ENCODE data around the gene ALG6.
A peak's percentile ranks its signal among the peaks of the same experiment; 100 is the strongest.

The ALG6 gene

DNA sequence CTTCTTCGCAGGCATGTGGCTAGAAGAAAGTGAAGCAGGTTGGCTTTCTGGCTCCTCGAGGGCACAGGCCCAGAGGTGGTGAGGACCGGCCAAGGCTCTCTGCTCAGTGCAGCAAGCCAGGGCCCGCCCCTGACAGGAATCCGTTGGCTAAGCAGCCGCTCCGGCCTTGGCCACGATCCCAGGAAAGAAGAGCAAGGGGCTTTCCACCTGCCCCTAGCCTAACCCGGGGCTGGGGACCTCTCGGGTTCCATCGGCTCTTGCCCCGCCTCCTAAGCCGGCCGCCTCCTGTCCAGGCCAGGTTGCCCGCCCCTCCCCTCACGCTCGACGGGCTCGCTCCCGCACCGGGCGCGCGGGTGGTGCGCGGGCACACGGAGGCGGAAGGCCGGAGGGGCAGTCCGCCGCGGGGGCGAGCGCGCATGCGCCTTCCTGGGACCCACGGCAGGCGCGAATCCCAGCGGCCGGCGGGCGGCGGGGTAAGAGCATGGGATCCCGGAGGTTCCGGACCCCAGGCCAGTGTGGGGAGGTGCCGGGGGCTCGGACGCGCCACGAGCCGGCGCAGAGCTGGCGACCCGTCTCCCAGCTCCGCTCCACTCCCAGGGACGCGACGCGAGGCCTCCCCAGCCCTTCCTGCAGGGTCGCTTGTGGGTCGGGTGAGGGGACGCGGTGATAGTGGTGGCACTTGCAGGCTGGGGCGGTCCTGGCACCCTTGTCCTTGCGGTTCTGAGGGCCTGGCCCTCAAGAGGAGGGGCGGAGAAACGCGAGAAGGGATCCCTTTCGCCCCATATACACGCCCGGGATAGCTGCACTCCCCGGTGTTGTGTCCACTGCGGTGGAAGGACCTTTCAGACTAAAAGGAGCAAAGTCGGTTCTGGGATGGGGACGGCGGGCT, at the start of gene ALG6:
ALG6 (plus strand) TSS at position 413 of the 889 bp plus-strand sequence. CDS start 3,351 bp downstream, outside the sequence.
- DNase-seq, result peak; percentile 92

DNA sequence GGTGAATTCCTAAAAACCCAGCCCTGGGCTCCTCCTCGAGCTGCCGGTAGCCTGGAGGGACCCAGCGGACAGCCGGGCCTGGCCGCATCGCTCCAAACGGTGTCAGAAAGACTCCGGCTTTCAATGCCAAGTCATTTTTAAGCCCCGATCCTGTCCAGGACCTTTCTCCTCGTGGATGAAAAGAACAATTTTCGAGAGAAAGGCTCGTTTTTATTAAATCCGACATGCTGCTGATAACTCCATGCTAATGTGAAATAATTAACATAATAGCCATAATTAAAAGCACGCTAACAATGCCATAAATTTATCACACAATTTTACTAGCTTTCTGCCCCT, 49.6 kb upstream of the ALG6 start:
- no peak for DNase-seq

DNA sequence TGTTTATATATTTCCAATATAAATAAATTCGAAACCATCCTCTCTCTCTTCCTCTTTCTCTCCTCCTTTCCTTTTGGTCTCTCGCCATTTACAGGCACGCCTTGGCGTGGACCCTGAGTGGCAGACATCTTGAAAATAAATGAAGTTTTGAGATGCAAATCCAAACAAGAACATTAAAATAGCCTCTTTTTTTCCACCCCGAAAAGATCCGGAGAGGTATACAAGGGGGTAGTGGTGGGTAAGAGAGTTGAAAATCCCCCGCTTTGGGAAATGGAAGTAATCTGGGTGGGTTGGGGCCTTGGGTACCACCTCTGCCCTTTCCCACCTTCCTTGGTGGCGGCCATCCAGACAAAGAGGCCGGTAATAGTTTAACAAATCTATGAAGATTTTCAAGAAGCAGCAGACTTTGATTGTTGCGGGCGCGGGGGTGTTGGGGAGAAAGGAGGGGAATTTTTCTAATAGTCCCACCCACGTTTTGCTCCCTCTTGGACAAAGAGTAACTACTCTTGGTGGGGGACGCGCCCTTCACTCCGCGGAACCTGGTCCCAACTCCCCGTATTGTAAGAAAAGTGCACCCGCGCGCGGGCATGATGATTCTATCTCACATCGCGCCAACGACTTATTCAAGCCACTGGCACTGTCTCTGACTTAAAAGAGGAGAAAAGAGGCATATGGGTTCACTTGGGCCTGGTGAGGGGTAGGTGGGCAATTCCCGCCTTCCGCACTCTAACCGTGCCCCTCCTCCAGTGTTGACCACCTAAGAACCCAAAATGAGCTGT, 49.0 kb upstream of the ALG6 start:
- no peak for DNase-seq

DNA sequence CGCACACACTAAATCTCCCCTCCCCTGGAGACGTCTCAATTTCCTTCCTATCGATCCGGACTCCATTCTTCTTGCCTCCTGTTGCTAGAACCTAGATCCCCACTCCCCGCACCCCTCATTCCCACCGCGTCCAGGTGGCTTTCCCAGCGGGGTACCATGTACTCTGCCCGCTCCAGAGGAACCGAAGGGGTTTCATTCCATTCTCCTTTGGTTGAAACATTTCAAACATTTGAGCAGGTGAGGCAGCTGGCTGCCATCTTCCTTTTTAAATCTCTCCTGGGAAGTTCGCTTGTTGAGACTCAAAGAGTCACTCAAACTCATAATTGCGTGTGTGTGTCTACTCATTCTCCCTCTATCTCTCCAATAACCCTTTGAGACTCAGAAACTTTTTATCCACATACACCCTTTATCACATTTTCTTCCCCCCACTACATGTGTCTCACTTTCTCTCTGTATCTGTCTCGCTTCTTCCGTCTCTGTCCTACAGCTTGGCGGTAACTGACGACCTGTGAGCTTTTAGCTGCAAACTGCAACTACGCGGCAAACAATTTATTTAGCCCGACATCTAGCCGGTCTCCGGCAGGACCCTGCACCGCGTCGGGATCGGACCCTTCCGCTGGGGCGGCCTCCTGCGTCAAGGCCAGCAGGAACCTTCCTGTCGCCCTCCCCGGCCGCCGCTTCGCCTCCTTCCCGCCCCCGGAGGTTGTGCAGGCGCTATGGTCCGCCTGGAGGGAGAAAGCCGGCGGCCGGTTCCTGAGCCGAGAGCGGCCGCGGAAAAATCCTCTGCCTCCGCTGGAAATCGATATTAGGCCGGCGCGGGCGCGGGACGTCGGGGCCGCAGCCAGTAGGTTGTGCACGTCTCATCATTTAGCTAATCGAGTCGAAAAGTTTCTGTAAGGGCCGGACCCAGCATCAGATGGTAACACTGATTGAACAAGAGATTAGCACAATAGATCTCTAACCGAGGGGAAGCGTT, 48.1 kb upstream of the ALG6 start:
- no peak for DNase-seq

DNA sequence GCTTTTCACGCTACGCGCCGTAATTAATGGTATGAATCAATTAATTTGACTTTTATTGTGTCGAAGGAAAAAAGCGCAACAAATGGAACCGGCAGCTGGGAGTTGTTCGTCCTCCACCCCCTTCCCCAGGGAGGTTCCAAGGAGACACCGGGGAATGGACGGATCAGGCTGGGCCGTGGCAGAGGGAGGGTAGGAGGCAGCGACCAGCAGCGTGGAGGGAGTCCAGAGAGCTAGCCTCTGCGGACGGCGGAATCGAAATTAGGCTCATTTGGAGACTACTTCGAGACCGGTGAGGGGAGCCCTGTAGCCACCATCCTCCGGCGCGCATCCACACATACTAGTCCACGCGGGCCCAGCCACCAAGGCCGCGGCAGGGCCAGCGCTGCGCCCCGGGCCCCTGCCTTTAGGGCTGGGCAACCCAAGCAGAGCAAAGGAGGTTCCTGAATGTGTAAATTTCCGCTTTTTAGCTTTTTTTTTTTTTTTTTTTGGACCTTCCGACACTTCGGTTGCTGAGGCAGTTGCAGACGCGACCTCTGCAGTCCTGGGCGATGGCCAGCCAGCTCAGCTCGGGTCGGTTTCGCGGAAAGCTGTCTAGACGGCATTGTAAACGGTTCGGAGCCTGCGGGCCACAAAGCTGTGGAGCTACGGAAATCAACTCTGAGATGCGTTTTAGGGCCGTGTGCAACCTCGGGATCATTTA, 47.3 kb upstream of the ALG6 start:
- DNase-seq, result no peak

DNA sequence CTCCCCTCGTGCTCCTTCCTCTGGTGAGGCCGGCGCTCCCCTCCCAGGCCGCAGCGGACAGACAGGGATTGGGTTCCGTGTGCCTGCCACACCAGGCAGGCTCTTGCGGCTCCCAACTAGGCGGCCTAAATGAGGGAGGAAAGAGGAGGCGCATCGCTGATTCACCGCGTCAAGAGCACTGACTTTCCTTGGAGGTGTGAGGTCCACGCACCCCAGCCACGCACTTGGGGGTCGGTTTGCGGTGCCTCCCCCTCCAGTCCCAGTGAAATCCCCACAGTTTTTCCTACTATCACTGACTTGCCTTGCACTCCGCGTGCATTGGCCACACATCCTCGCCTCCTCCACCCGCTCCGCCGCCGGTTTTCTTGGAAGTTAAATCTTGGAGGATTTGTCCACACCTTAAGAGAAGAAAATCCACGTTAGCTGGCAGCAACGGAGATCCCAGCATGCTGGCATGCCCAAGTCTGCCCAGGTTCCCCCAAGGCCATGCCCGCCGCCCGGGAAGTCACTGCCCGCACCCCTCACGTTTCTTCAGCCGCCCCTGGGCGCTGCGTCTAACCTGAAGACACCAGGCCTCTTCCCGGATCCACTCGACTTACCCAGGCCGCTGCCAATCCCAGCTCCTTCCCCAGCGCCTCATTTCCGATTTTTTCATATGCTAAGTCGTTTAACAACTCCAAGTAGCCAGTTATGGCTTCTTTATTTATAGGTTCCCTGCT, 46.2 kb upstream of the ALG6 start:
- DNase-seq, result no peak

DNA sequence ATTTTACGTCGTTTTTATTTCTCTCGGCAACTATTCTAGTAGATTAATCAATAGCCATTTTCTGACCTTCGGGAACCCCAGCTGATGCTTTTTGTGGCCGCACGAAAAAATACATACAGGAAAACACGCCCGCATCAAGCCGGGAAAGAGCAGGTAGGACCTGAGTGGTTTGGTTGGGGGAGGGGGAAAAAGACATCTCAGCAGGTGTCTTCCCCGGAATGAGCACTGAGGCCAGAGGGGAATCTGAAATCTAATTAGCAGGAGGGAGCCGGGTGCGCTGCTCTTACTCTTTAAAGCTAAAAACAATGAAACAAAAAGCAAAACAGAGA, 45.7 kb upstream of the ALG6 start:
- no peak for DNase-seq

DNA sequence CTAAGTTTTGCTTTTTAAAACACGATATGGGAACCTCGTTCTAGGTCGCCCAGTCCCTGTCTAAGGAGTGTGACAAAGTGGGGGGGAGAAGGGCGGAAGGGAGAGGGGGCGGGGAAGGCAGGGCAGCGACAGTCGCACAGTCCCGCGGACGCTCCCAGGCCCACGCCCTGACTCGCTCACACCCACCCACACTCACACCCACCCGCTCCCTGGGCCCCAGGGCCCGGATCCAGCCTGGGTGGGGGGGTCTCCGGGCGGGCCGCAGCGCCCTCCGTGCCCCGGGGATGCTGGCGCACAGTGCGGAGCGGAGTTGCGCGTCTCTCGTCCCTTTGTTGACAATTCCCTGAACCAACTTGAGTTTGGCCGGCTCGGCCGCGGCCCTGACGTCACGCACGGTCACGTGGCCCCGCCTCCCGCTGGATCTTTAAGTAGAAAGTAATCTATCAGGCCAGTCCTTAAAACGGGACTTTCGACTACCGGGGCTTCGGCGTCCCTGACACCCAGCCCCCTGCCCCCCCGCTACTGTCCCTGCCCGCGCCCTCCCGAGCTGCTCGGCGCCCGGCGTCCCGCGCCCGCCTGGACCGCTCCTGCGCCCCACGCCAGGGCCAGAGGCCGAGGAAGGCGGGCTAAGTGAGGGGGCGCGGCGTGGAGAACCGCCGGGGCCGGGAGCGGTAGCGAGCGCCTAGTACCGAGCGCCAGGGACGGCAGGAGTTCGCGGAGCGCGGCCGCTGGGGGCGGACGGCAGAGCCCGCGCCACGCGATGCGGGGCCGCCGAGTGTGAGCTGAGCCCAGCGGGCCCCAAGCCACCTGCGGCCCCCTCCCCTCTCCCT, 45.1 kb upstream of the ALG6 start, which contains the start of gene FOXD3:
FOXD3 (plus strand) TSS at position 454 of the 830 bp plus-strand sequence. CDS start 492 bp downstream, outside the sequence.
- no peak for DNase-seq

DNA sequence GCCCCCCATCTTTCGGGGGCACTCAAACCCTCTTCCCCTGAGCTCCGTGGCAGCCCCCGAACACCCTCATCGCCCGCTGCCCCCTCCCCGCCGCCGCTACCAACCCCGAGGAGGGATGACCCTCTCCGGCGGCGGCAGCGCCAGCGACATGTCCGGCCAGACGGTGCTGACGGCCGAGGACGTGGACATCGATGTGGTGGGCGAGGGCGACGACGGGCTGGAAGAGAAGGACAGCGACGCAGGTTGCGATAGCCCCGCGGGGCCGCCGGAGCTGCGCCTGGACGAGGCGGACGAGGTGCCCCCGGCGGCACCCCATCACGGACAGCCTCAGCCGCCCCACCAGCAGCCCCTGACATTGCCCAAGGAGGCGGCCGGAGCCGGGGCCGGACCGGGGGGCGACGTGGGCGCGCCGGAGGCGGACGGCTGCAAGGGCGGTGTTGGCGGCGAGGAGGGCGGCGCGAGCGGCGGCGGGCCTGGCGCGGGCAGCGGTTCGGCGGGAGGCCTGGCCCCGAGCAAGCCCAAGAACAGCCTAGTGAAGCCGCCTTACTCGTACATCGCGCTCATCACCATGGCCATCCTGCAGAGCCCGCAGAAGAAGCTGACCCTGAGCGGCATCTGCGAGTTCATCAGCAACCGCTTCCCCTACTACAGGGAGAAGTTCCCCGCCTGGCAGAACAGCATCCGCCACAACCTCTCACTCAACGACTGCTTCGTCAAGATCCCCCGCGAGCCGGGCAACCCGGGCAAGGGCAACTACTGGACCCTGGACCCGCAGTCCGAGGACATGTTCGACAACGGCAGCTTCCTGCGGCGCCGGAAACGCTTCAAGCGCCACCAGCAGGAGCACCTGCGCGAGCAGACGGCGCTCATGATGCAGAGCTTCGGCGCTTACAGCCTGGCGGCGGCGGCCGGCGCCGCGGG, 44.2 kb upstream of the ALG6 start:
- peak; percentile 25 for DNase-seq

DNA sequence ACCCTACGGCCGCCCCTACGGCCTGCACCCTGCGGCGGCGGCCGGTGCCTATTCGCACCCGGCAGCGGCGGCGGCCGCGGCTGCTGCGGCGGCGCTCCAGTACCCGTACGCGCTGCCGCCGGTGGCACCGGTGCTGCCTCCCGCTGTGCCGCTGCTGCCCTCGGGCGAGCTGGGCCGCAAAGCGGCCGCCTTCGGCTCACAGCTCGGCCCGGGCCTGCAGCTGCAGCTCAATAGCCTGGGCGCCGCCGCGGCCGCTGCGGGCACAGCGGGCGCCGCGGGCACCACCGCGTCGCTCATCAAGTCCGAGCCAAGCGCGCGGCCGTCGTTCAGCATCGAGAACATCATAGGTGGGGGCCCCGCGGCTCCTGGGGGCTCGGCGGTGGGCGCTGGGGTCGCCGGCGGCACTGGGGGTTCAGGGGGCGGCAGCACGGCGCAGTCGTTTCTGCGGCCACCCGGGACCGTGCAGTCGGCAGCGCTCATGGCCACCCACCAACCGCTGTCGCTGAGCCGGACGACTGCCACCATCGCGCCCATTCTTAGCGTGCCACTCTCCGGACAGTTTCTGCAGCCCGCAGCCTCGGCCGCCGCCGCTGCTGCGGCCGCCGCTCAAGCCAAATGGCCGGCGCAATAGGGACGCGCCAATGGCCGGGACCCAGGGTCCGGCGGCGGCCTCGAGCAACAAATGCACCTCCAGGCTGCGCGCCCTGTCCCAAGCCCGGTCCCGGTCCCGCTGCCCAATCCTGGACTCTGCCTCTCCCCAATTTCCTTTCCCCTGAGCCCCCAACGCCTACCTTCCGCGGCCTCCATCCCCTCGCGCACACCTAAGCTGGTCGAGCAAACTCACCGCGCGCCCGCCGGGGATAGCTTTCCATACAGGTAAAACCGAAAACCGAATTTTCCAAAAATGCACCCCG, 43.3 kb upstream of the ALG6 start:
- DNase-seq, result no peak

DNA sequence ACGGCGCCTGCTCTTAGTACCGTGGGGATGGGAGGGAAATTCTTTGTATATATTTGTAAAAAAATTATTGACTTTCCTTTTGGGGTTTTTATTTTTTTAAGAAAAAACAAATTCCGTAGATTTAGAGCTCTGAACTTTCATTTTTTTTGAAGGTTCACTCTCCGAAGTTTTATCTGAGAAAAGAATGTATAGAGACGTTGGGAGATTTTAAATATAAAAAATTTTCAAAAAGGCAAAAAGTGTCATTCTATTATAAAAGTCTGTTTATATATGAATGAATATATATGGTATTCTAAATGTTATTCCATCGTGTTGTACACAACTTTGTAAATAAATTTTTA, 42.7 kb upstream of the ALG6 start:
- DNase-seq, result no peak

DNA sequence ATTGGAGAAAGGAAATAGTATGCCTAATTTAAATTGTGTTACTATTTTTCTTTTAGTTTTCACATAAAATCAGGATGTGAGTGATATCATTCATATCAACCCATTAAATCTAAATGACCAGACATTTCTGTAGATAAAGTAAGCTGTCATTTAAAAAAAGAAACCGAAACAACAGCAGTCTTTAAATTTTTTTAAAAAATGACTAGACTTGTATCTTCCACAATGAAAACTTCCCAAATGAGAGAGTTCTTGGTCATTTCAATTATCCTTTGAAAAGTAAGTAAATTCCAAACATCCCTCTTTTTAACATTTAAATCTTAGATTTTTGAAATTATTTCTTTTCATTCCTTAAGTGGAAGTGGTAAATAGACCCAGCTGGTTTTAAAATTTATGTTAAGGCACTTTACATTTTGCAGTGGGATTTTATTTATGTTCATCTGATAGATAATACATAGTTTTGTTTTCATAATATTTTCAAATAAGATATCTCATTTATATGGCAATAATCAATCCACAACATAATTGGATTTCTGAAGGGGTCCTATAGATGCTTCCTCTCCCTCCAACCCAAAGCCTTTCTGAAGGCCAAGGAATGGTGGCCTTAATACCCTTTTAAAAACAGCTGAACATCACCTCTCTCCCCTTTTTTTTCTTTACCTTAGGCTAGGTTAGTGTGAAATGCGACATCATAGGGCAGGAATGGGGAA, 42.0 kb upstream of the ALG6 start:
- no peak for DNase-seq

DNA sequence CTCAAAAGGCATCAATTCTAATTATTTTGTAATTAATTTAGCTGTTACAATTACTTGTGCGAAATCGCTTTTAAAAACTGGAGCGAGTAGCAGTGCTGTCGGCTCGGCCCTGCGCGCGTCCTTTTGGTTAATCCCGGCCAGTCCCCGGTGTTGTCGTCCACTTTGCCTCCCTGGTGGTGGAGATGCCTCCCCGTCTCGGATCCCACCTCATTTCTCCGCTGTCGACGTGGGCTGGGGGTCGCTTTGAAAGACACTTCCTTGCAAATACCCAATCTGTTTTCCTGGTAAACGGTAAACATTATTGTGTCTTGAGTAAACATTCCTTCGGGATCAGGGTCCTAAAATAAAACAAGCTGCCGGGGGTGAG, 41.3 kb upstream of the ALG6 start:
- DNase-seq, result no peak

DNA sequence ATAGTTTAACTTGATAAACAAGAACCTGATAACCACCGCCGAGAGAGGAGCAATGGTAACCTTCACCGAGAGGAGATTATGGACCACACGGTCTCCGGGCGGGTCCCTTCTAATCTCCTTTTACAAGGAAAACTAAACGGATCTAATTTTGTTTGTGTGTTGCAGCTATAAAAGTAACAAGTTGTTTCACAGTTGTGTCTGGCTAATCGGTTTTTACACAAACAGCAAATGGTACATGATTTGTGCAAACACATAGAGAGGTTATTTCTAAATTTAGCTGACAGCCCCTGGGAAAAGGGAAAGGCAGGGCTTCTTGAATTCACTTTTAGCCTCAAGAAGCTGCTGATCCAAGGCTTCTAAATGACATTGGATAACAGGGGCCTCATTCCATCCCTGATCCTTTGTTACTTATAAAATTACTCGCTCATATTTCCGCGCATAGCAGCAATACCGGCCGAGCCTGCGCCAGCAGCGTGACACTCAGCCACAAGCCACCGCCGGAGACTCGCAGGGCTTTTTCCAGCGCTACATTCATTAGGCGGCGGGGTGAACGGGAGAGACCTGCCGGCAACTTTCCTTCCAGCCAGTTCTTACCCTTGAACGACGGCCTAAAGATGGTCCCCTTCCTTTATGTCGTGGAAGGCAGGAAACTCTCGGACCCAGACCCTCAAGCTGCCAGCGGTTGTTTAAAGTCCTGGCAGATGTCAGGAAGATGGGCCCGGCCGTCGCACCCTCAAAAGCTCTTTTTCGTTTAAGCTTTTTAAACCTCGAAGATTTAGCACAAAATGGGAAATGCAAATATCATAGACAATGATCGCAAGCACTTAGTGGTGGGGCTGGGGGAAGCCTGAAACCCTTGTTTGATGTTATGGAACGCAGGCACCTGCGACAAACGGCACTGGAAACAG, 40.7 kb upstream of the ALG6 start:
- DNase-seq, result no peak

DNA sequence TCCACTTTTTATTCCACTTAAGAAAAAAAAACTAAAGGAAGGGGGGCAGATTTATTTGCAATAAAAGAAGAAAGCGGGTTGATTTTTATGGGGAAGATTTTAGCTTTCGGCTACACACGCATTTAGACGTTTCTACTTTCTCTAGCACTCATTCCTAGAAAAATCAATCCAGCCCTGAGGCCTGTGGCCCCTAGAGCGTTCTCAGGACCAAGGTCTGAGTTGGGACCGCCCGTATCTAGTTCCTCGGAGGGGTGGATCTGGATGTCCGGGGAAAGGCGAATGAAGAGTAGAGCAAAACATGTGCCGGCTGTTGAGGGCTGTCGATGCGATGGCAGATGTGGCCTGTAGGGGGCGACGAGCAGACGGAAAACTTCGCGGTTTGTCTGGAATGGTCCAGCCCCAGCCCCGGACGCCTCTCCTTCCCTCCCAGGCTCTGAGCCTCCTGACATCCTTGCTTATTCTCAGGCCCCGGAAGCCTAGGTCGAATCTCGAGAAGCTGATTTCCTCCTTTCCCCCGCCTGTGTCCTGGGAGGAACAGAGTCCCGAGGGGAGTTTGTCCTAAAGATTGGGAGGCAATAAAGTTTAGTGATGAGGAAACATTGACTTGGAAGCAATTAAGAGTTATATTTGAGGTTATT, 39.9 kb upstream of the ALG6 start:
- peak; percentile 32 for DNase-seq

DNA sequence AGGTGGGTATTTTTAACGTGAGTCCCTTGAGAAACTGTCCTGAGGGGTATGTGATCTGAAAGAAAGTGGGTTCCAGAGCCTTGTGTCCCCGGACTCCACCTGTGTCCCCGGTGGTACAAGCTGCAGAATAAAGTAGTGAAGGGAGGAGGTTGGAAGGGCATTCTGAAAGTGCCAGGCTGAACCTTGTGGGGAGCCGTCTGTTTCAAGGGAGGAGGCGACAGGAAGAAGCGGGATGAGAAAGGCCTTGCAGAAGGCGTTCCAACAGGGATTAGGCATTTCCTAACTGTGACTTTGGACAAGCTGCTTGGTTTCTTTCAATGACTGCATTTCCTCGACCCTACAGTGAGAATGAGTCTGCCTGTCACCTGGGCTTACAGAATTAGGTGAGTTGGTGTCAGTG, 39.3 kb upstream of the ALG6 start:
- no peak for DNase-seq
